ENCODE results near the gene STEAP3. TPM values are rescaled to one million over a fixed set of nuclear protein-coding genes. Genes with fewer than 3 reads are reported as not detected.

Gene STEAP3
- total RNA-seq, 1 donor, result 50.9 TPM

DNA sequence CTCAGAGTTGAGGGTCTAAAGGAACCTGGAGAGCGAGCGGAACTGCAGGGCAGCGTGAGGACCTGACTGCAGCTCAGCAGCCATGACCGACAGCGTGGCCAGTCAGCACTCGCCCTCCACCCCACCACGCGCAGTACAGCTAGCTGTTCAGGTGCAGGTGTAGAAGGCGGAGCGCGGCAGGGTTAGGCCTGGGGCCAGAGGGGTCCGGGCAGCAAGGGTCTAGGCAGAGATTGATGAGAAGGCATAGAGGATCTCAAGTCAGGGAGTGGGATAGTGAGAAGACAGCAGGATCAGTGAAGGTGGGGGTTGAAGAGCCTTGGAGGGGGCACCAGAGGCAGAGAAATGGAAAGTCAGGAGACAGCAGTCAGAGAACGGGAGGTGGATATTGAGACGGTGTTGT is 71.0 kb downstream of the STEAP3 start:
- no peak overlapping the region for H3K4me3 ChIP-seq (ENCODE audit: low read depth, low read length)
- no peak for DNase-seq (ENCODE audit: low read depth)
- TF ChIP-seq, protein P1, sequence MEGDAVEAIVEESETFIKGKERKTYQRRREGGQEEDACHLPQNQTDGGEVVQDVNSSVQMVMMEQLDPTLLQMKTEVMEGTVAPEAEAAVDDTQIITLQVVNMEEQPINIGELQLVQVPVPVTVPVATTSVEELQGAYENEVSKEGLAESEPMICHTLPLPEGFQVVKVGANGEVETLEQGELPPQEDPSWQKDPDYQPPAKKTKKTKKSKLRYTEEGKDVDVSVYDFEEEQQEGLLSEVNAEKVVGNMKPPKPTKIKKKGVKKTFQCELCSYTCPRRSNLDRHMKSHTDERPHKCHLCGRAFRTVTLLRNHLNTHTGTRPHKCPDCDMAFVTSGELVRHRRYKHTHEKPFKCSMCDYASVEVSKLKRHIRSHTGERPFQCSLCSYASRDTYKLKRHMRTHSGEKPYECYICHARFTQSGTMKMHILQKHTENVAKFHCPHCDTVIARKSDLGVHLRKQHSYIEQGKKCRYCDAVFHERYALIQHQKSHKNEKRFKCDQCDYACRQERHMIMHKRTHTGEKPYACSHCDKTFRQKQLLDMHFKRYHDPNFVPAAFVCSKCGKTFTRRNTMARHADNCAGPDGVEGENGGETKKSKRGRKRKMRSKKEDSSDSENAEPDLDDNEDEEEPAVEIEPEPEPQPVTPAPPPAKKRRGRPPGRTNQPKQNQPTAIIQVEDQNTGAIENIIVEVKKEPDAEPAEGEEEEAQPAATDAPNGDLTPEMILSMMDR (IDR thresholded peaks at IDR 0.05; ENCODE audit: insufficient read depth, low read length), result no peak

DNA sequence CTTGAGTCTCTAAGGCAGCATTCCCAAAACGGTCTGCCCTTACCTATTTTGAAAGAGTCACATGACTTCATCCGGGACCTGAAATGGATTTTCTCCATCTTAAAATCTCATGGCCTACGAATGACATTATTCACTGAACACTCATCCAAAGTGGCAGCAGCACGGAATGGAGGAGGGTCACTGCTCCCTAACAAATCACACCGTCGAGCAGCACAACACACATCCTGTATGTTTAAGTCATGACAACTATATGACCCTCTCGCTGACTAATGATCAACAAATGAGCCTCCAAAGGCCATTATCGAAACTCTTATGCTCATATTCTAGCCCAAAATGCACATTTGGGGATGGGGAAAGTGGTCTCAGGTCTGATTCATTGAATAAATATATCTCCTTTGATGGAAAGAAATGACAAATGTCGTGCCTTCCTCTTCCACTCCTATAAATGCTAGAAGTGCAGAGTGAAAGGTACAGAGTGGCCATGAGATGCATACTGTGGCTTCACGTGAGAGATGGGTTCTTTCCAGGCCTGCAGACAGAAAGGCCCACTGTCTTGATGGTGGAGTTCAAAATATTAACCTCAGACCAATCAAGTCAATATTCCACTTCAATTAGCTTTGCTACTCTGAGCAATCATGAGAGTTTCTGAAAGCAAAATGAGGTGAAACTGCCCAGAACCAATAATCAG is 72.2 kb downstream of the STEAP3 start:
- DNase-seq (ENCODE audit: low read depth), result no peak
- TF ChIP-seq, protein P1 (IDR thresholded peaks at IDR 0.05; ENCODE audit: insufficient read depth, low read length), result no peak
- no peak overlapping the region for H3K4me3 ChIP-seq (ENCODE audit: low read depth, low read length)

DNA sequence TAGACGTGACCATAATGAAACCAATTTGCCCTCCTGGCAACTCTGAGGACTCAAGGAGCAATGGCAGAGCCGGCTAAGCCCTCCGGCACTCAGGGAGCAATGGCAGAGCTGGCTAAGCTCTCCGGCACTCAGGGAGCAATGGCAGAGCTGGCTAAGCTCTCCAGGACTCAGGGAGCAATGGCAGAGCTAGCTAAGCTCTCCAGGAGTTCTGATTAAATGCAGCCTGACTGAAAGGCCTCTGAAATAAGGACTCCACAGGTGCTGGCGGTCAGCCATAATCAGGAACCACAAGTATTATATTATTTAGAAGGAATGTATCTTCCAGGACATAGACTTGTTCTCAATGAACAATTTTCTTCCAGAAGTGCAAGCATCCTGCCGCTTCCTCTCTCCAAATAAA is 77.8 kb downstream of the STEAP3 start:
- TF ChIP-seq, protein P1 (IDR thresholded peaks at IDR 0.05; ENCODE audit: insufficient read depth, low read length), result no peak
- DNase-seq (ENCODE audit: low read depth), result no peak
- no peak overlapping the region for H3K4me3 ChIP-seq (ENCODE audit: low read depth, low read length)

GRCh38 chr2:119304847-119305246 is 81.2 kb downstream of the STEAP3 start:
- no peak for DNase-seq (ENCODE audit: low read depth)
- TF ChIP-seq, protein P1 (IDR thresholded peaks at IDR 0.05; ENCODE audit: insufficient read depth, low read length), result no peak
- no peak overlapping the region for H3K4me3 ChIP-seq (ENCODE audit: low read depth, low read length)

DNA sequence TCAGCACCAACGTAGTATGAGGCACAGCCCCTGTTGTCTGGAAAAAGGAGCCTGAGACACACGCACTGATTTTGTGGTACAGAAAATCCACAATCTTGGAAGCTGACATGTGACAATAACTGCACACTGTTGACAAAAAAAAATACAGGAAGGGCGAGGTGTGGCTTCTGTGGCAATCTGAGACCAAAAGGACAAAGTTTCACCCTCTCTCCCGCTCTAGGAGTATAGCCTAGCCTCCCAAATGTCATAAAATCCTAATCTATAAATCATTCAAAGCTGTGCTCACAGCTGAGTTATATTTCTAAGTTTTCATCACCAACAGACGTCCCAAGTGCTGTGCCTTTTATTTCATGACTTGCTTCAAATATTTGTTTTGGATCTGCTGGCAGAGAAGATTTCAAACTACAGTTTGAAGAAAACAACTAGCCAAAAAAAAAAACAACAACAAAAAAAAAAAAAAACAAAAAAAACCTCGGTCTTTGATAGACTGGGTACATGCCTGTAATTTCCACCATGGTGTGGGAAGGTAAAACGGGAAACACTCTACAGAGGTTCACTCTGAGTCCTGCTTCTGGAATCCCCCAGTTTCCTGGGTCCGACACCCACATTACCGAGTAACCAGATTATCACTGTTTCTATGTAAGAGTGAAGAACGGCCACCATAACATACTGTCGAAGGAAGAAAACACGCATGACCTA is 82.0 kb downstream of the STEAP3 start:
- no peak for DNase-seq (ENCODE audit: low read depth)
- H3K4me3 ChIP-seq (ENCODE audit: low read depth, low read length), result no peak overlapping the region
- TF ChIP-seq, protein P1 (IDR thresholded peaks at IDR 0.05; ENCODE audit: insufficient read depth, low read length), result no peak

DNA sequence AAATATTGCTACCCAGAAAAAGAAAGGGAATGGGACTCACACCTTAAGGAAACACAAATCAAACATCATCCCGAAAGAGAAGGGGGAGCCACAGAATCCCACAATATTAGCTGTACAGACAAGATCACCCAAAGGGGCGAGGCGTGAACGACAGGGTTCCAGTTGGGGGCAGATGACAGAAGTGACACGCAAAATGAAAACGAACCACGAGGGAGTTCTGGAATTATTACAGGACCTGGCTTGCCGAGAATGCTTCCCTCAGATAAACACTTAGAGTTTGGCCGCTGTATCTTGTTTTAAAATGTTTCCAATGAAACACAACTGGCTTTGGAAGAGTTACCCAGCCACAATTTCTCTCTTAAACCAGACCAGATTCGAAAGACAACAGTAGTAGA is 82.6 kb downstream of the STEAP3 start:
- no peak for DNase-seq (ENCODE audit: low read depth)
- TF ChIP-seq, protein P1 (IDR thresholded peaks at IDR 0.05; ENCODE audit: insufficient read depth, low read length), result no peak
- no peak overlapping the region for H3K4me3 ChIP-seq (ENCODE audit: low read depth, low read length)

Data from fibroblast of the aortic adventitia (primary cell).